MM.1S (cell line): ENCODE results near the gene SLC22A15.
"Not testable (repeated sequence)": the region's sequence is repeated elsewhere in the genome, so short reads cannot be mapped to it uniquely, and the experiment has no call there.

Source experiments
- DNase-seq: peaks from one replicate; pipeline ENCODE4 v3.0.0-alpha.2; 2015
- H2AFZ ChIP-seq: fragments of 300-600 bp; sonication (generic); 2 replicates; pipeline ENCODE4 v1.6.0; 2016; ENCODE audit warnings: antibody characterized with exemption, low read length
- H3F3A ChIP-seq: fragments of 300-600 bp; sonication (generic); 2 replicates; pipeline ENCODE4 v1.6.1; 2016; ENCODE audit warnings: mild to moderate bottlenecking, antibody characterized with exemption, low read length, moderate library complexity, mixed read lengths; ENCODE audit not compliant: insufficient read depth
- H3K27ac ChIP-seq: fragments of 300-600 bp; sonication (generic); 2 replicates; pipeline ENCODE4 v1.5.1; 2016; ENCODE audit warnings: mild to moderate bottlenecking, low read length
- H3K27me3 ChIP-seq: fragments of 300-600 bp; sonication (generic); replicated peaks from 2 replicates; pipeline ENCODE4 v1.6.0; 2016; ENCODE audit warnings: low read length; ENCODE audit not compliant: insufficient read depth
- H3K36me3 ChIP-seq: fragments of 300-600 bp; sonication (generic); replicated peaks from 2 replicates; pipeline ENCODE4 v1.6.1; 2016; ENCODE audit warnings: mild to moderate bottlenecking, low read length, mixed read lengths; ENCODE audit not compliant: insufficient read depth
- H3K4me1 ChIP-seq: fragments of 300-600 bp; sonication (generic); 2 replicates; pipeline ENCODE4 v1.6.1; 2016; ENCODE audit warnings: low read length, mixed read lengths
- H3K4me2 ChIP-seq: fragments of 300-600 bp; sonication (generic); 2 replicates; pipeline ENCODE4 v1.6.0; 2016; ENCODE audit warnings: low read depth, low read length
- H3K4me3 ChIP-seq: fragments of 300-600 bp; sonication (generic); 2 replicates; pipeline ENCODE4 v1.5.1; 2016; ENCODE audit warnings: low read length, mixed read lengths
- H3K79me2 ChIP-seq: fragments of 300-600 bp; sonication (generic); 2 replicates; pipeline ENCODE4 v1.6.1; 2016; ENCODE audit warnings: mixed run types, low read length, mixed read lengths
- H3K9ac ChIP-seq: fragments of 300-600 bp; sonication (generic); 2 replicates; pipeline ENCODE4 v1.6.1; 2016; ENCODE audit warnings: low read length, mixed read lengths
- H3K9me2 ChIP-seq: fragments of 300-600 bp; sonication (generic); replicated peaks from 2 replicates; pipeline ENCODE4 v1.6.1; 2016; ENCODE audit warnings: mild to moderate bottlenecking, low read length, mixed read lengths; ENCODE audit not compliant: insufficient read depth
- H3K9me3 ChIP-seq: fragments of 300-600 bp; sonication (generic); replicated peaks from 2 replicates; pipeline ENCODE4 v1.6.1; 2016; ENCODE audit warnings: mild to moderate bottlenecking, low read length, mixed read lengths; ENCODE audit not compliant: insufficient read depth
- H4K20me1 ChIP-seq: fragments of 300-600 bp; sonication (generic); 2 replicates; pipeline ENCODE4 v1.6.1; 2016; ENCODE audit warnings: mild to moderate bottlenecking, low read length, moderate library complexity, mixed read lengths; ENCODE audit not compliant: insufficient read depth
- CTCF ChIP-seq: fragments of 300-600 bp; sonication (generic); IDR thresholded peaks from 2 replicates; pipeline ENCODE4 v1.5.1; 2016; ENCODE audit warnings: antibody characterized with exemption, low read length, mixed read lengths
- EZH2 ChIP-seq: fragments of 300-600 bp; sonication (generic); optimal IDR thresholded peaks from 2 replicates; pipeline ENCODE3; 2017; ENCODE audit warnings: low read depth, mild to moderate bottlenecking, antibody characterized with exemption, low read length, mixed read lengths
- EZH2phosphoT487 ChIP-seq: fragments of 300-600 bp; sonication (generic); IDR thresholded peaks from 2 replicates; pipeline ENCODE4 v1.6.1; 2018; ENCODE audit warnings: antibody characterized with exemption, low read length

Gene SLC22A15

GRCh38 chr1:115991909-115992308, 15.6 kb downstream of the SLC22A15 start:
- no peak overlapping the region for H3K4me3 ChIP-seq
- H3F3A ChIP-seq = no peaks in the 10 kb centered on the region
- no peak for DNase-seq
- H3K27me3 ChIP-seq = no peaks in the 10 kb centered on the region
- H3K9ac ChIP-seq = no peak overlapping the region
- H3K27ac ChIP-seq = no peak overlapping the region
- H4K20me1 ChIP-seq = no peaks in the 10 kb centered on the region
- H2AFZ ChIP-seq = no peak overlapping the region
- no peaks in the 10 kb centered on the region for H3K36me3 ChIP-seq
- H3K4me2 ChIP-seq = no peak overlapping the region
- no peaks in the 10 kb centered on the region for H3K9me3 ChIP-seq
- H3K79me2 ChIP-seq = no peaks in the 10 kb centered on the region
- TF ChIP-seq EZH2 = no peak
- no peak for TF ChIP-seq EZH2phosphoT487
- no peak for TF ChIP-seq CTCF
- H3K4me1 ChIP-seq = no peaks in the 10 kb centered on the region
- H3K9me2 ChIP-seq = no peaks in the 10 kb centered on the region

GRCh38 chr1:115997921-115998320, 21.6 kb downstream of the SLC22A15 start:
- H3K9me2 ChIP-seq, H3F3A ChIP-seq, DNase-seq, H2AFZ ChIP-seq, H3K4me3 ChIP-seq, H3K4me1 ChIP-seq, H3K9me3 ChIP-seq, H3K9ac ChIP-seq, H3K36me3 ChIP-seq, H3K27ac ChIP-seq, H3K79me2 ChIP-seq, H3K27me3 ChIP-seq, H3K4me2 ChIP-seq, H4K20me1 ChIP-seq: not testable (repeated sequence)

GRCh38 chr1:116001739-116002487, 25.6 kb downstream of the SLC22A15 start:
- TF ChIP-seq EZH2phosphoT487 (no peak), EZH2 (no peak), CTCF (no peak)
- 0 out of 2 replicates have a peak, but pooled peaks cover 5% of the 10 kb centered on the region for H3K4me1 ChIP-seq
- no peaks in the 10 kb centered on the region for H3K9me3 ChIP-seq
- no peak overlapping the region for H3K4me3 ChIP-seq
- no peak overlapping the region for H3K4me2 ChIP-seq
- H4K20me1 ChIP-seq = no peaks in the 10 kb centered on the region
- H3K36me3 ChIP-seq = no peaks in the 10 kb centered on the region
- H3K9ac ChIP-seq = no peak overlapping the region
- no peak overlapping the region for H2AFZ ChIP-seq
- DNase-seq = no peak
- no peaks in the 10 kb centered on the region for H3F3A ChIP-seq
- H3K27me3 ChIP-seq = no peaks in the 10 kb centered on the region
- no peaks in the 10 kb centered on the region for H3K79me2 ChIP-seq
- no peak overlapping the region for H3K27ac ChIP-seq
- no peaks in the 10 kb centered on the region for H3K9me2 ChIP-seq

- Histone ChIP-seq H3K4me3 (no peak overlapping the region), H4K20me1 (no peaks in the 10 kb centered on the region), H3K9me3 (no peaks in the 10 kb centered on the region), H3K27ac (no peak overlapping the region), H2AFZ (no peak overlapping the region), H3K4me1 (0 out of 2 replicates have a peak, but pooled peaks cover 5% of the 10 kb centered on the region), H3K79me2 (no peaks in the 10 kb centered on the region), H3K36me3 (no peaks in the 10 kb centered on the region), H3K9ac (no peak overlapping the region), H3K27me3 (no peaks in the 10 kb centered on the region), H3F3A (no peaks in the 10 kb centered on the region), H3K9me2 (no peaks in the 10 kb centered on the region), H3K4me2 (no peak overlapping the region)
- no peak for TF ChIP-seq EZH2phosphoT487
- TF ChIP-seq CTCF = no peak
- no peak for TF ChIP-seq EZH2
- no peak for DNase-seq
These were observed 26.6 kb downstream of the SLC22A15 start for GRCh38 chr1:116002781-116003420.
